Globus pallidus (tissue), 1 donor: ENCODE data around the gene LGALS12.

Experiments
- DNase-seq: peaks from one replicate; pipeline ENCODE4 v3.0.0-alpha.2; 2015; ENCODE audit warnings: low spot score

The LGALS12 gene

GRCh38 chr11:63505857-63506528, at the start of gene LGALS12:
TSS of gene LGALS12 (plus strand) at chr11:63506084. CDS start at chr11:63506459, 375 bp downstream.
- no peak for DNase-seq

GRCh38 chr11:63459586-63459985, 46.3 kb upstream of the LGALS12 start:
- no peak for DNase-seq

- DNase-seq: peak; percentile 11
Measured at GRCh38 chr11:63462137-63462536, 43.7 kb upstream of the LGALS12 start.

- DNase-seq: no peak
Measured at GRCh38 chr11:63470311-63470710, 35.6 kb upstream of the LGALS12 start.

GRCh38 chr11:63472372-63472771, 33.5 kb upstream of the LGALS12 start:
- no peak for DNase-seq

GRCh38 chr11:63476618-63477017, 29.3 kb upstream of the LGALS12 start:
- no peak for DNase-seq

GRCh38 chr11:63478896-63479295, 27.0 kb upstream of the LGALS12 start:
- DNase-seq: peak; percentile 88

- DNase-seq: peak; percentile 11
Measured at GRCh38 chr11:63480039-63480438, 25.8 kb upstream of the LGALS12 start.

- no peak for DNase-seq
Measured at GRCh38 chr11:63485777-63486176, 20.1 kb upstream of the LGALS12 start.

- no peak for DNase-seq
Measured at GRCh38 chr11:63488789-63489188, 17.1 kb upstream of the LGALS12 start.

GRCh38 chr11:63489879-63490278, 16.0 kb upstream of the LGALS12 start:
- DNase-seq: no peak

GRCh38 chr11:63490551-63491239, 15.2 kb upstream of the LGALS12 start, which contains the start of gene PLAAT5:
TSS of gene PLAAT5 (minus strand) at chr11:63491167. CDS start at chr11:63491034, 133 bp downstream.
- DNase-seq: no peak

GRCh38 chr11:63491240-63491587, 14.7 kb upstream of the LGALS12 start:
- DNase-seq: no peak

GRCh38 chr11:63491636-63492372, 14.1 kb upstream of the LGALS12 start:
- no peak for DNase-seq

- DNase-seq: no peak
Measured at GRCh38 chr11:63492441-63492840, 13.4 kb upstream of the LGALS12 start.

- DNase-seq: no peak
Measured at GRCh38 chr11:63493127-63493526, 12.8 kb upstream of the LGALS12 start.

GRCh38 chr11:63494975-63495374, 10.9 kb upstream of the LGALS12 start:
- no peak for DNase-seq

- DNase-seq: no peak
Measured at GRCh38 chr11:63499874-63500273, 6.0 kb upstream of the LGALS12 start.

- no peak for DNase-seq
Measured at GRCh38 chr11:63501236-63501635, 4.6 kb upstream of the LGALS12 start.

GRCh38 chr11:63502252-63502820, 3.5 kb upstream of the LGALS12 start:
- DNase-seq: no peak

GRCh38 chr11:63503492-63503891, 2.4 kb upstream of the LGALS12 start:
- no peak for DNase-seq

GRCh38 chr11:63504054-63504453, 1.8 kb upstream of the LGALS12 start:
- DNase-seq: no peak
